ENCODE data around the gene UBE3A. TPM values are rescaled to one million over a fixed set of nuclear protein-coding genes. Genes with fewer than 3 reads are reported as not detected.

The UBE3A gene
- total RNA-seq, 1 experiment from 2014 or later = 102 TPM

DNA sequence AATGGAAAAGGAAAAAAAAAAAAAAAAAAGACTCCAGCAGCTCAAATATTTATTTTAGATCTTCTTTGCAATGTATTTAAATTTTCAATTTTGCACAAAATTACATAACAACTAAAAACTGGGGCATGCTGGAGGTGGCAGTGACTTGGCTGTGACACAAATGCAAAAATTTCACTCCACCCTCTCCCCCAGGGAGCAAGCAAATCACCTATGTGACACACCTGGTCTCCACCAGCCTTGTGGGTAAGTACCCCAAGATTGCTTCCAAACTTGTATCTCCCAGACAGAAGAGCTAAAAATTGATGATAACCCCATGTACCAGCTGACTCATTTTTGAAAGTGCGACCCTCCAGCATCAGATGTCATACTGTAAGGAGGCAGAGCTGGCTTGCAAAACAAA, 32.0 kb downstream of the UBE3A start:
- no peak overlapping the region for H3K27ac ChIP-seq (ENCODE audit: low read length)
- in situ Hi-C loops (cut with HindIII; ENCODE audit: low pct_unique_long_range_greater_than_20kb, low sequenced_read_pairs) = no loop called here
- intact Hi-C loops (cut with micrococcal nuclease; ENCODE audit: unreplicated experiment) = loop anchor here (10.0 kb wide), 1 partner anchor 58 kb away; no protein-coding TSS in a partner anchor
- H3K4me1 ChIP-seq (ENCODE audit: control insufficient read depth, insufficient read depth, low read length) = peaks cover 5% of the 10 kb centered on the region; the same call in 1 of the 2 replicates
- no peaks in the 10 kb centered on the region for H3K36me3 ChIP-seq (ENCODE audit: control insufficient read depth, insufficient read depth, low read length)
- TF ChIP-seq, protein P1, sequence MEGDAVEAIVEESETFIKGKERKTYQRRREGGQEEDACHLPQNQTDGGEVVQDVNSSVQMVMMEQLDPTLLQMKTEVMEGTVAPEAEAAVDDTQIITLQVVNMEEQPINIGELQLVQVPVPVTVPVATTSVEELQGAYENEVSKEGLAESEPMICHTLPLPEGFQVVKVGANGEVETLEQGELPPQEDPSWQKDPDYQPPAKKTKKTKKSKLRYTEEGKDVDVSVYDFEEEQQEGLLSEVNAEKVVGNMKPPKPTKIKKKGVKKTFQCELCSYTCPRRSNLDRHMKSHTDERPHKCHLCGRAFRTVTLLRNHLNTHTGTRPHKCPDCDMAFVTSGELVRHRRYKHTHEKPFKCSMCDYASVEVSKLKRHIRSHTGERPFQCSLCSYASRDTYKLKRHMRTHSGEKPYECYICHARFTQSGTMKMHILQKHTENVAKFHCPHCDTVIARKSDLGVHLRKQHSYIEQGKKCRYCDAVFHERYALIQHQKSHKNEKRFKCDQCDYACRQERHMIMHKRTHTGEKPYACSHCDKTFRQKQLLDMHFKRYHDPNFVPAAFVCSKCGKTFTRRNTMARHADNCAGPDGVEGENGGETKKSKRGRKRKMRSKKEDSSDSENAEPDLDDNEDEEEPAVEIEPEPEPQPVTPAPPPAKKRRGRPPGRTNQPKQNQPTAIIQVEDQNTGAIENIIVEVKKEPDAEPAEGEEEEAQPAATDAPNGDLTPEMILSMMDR (IDR thresholded peaks at IDR 0.05) = no peak
- no peak for TF ChIP-seq POLR2AphosphoS5 (IDR thresholded peaks at IDR 0.05; ENCODE audit: low read depth, low read length)
- no peak for TF ChIP-seq SIN3A (IDR thresholded peaks at IDR 0.05; ENCODE audit: borderline replicate concordance, insufficient read depth, low read depth, low read length)
- no peak for TF ChIP-seq TCF7L2 (IDR thresholded peaks at IDR 0.05; ENCODE audit: low read depth, low read length)
- no peak for TF ChIP-seq REST (IDR thresholded peaks at IDR 0.05; ENCODE audit: insufficient read depth in 1 of 2, low read depth in 2 of 2, low read length in 1 of 2)
- H3K9me3 ChIP-seq (ENCODE audit: control insufficient read depth, insufficient read depth, low read depth, low read length) = no peaks in the 10 kb centered on the region
- ATAC-seq (no peak), DNase-seq (ENCODE audit: low read depth, low spot score) (no peak)
- BruUV-seq (replicated peaks) = no TSS peak
- no peaks in the 10 kb centered on the region for H3K27me3 ChIP-seq (ENCODE audit: control insufficient read depth, insufficient read depth, low read length)
- POLR2A ChIA-PET = interaction anchor here (0.6 kb wide), 1 partner anchor 75 kb away, joined by 3 read pairs; no protein-coding TSS in a partner anchor
- CTCF ChIA-PET = no interaction called here
- no peak overlapping the region for H3K4me3 ChIP-seq (ENCODE audit: low read depth in 2 of 2, low read length in 2 of 2)

- Histone ChIP-seq H3K4me1 (ENCODE audit: control insufficient read depth, insufficient read depth, low read length) (peaks cover 5% of the 10 kb centered on the region; the same call in 1 of the 2 replicates), H3K36me3 (ENCODE audit: control insufficient read depth, insufficient read depth, low read length) (no peaks in the 10 kb centered on the region), H3K27me3 (ENCODE audit: control insufficient read depth, insufficient read depth, low read length) (no peaks in the 10 kb centered on the region), H3K27ac (ENCODE audit: low read length) (no peak overlapping the region), H3K9me3 (ENCODE audit: control insufficient read depth, insufficient read depth, low read depth, low read length) (no peaks in the 10 kb centered on the region), H3K4me3 (ENCODE audit: low read depth in 2 of 2, low read length in 2 of 2) (no peak overlapping the region)
- in situ Hi-C loops (cut with HindIII; ENCODE audit: low pct_unique_long_range_greater_than_20kb, low sequenced_read_pairs) = no loop called here
- ChIA-PET CTCF (no interaction called here), POLR2A (no interaction called here)
- TF ChIP-seq, protein P1 (IDR thresholded peaks at IDR 0.05) = no peak
- no peak for TF ChIP-seq SIN3A (IDR thresholded peaks at IDR 0.05; ENCODE audit: borderline replicate concordance, insufficient read depth, low read depth, low read length)
- no peak for TF ChIP-seq REST (IDR thresholded peaks at IDR 0.05; ENCODE audit: insufficient read depth in 1 of 2, low read depth in 2 of 2, low read length in 1 of 2)
- TF ChIP-seq TCF7L2 (IDR thresholded peaks at IDR 0.05; ENCODE audit: low read depth, low read length) = no peak
- TF ChIP-seq POLR2AphosphoS5 (IDR thresholded peaks at IDR 0.05; ENCODE audit: low read depth, low read length) = no peak
- DNase-seq (ENCODE audit: low read depth, low spot score) = no peak
- no peak for ATAC-seq
- BruUV-seq (replicated peaks) = TSS peak; percentile 17
- intact Hi-C loops (cut with micrococcal nuclease; ENCODE audit: unreplicated experiment) = loop anchor here (10.0 kb wide), 1 partner anchor 59 kb away; no protein-coding TSS in a partner anchor
Measured at GRCh38 chr15:25406261-25406660, 32.6 kb downstream of the UBE3A start.

Measured in Panc1 (cell line).